Measurements from ENCODE around the gene SGSM1. TPM values are rescaled to one million over a fixed set of nuclear protein-coding genes. Genes with fewer than 3 reads are reported as not detected.

Gene SGSM1
- total RNA-seq, 1 experiment from 2014 or later, result 5.1 TPM

DNA sequence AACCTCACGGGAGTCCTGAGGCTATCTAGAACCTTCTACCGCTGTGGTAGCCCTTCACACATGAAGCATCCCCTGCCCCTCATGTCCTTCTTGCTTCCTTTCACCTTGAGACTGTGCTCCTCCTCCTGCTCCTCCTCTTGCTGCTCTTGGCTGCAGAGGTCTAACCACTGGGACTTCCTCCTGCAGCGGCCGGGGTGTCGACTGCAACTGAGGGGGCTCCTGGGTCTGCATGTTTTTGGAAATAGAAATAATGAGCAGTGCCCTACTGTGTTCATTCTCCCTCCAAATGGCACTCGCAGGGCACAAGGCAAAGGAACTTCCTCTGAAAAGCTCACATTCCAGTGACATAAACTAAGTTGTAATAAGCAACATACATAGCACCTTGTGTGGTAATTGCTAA is 46.2 kb upstream of the SGSM1 start:
- ATAC-seq (no peak), DNase-seq (ENCODE audit: low read depth, low spot score) (no peak)
- H3K79me2 ChIP-seq (ENCODE audit: insufficient read depth, low read length), result no peaks in the 10 kb centered on the region
- H3K9me3 ChIP-seq (ENCODE audit: control insufficient read depth in 1 of 2, insufficient read depth in 1 of 2, low read depth in 1 of 2, low read length in 2 of 2), result no peaks in the 10 kb centered on the region
- no peak overlapping the region for H2AFZ ChIP-seq (ENCODE audit: low read depth, low read length, poor library complexity, severe bottlenecking)
- no peak overlapping the region for H3K27ac ChIP-seq (ENCODE audit: low read depth, low read length)
- H3K4me3 ChIP-seq (replicated peaks in 1 of 2; ENCODE audit: low read depth in 1 of 2, low read length in 2 of 2), result no peak overlapping the region
- H3K9me2 ChIP-seq (ENCODE audit: insufficient read depth), result no peaks in the 10 kb centered on the region
- CTCF ChIA-PET, result interaction anchor here (1.5 kb wide), 1 partner anchor 12 kb away, joined by 4 read pairs; no protein-coding TSS in a partner anchor
- H4K20me1 ChIP-seq (ENCODE audit: insufficient read depth), result no peaks in the 10 kb centered on the region
- intact Hi-C loops (cut with micrococcal nuclease), result loop anchor here (5.0 kb wide), 1 partner anchor 107 kb away; no protein-coding TSS in a partner anchor
- no peaks in the 10 kb centered on the region for H3K36me3 ChIP-seq (ENCODE audit: control insufficient read depth in 1 of 2, insufficient read depth in 2 of 2, low read length in 2 of 2)
- no peak for TF ChIP-seq EZH2phosphoT487 (IDR thresholded peaks at IDR 0.05; ENCODE audit: borderline replicate concordance)
- no peak for TF ChIP-seq RAD21 (IDR thresholded peaks at IDR 0.05; ENCODE audit: low read depth)
- no peak for TF ChIP-seq ZFX (IDR thresholded peaks at IDR 0.05)
- no peak for TF ChIP-seq YY1 (IDR thresholded peaks at IDR 0.05; ENCODE audit: extremely low read depth, insufficient replicate concordance, low read depth, low read length)
- no peak for TF ChIP-seq SIN3A (IDR thresholded peaks at IDR 0.05; ENCODE audit: low read depth)
- TF ChIP-seq EGR1 (IDR thresholded peaks at IDR 0.05; ENCODE audit: low read depth), result no peak
- no peak for TF ChIP-seq POLR2A (IDR thresholded peaks at IDR 0.05; ENCODE audit: borderline replicate concordance, extremely low read depth, insufficient read depth, insufficient read length)
- no peak for TF ChIP-seq SRF (IDR thresholded peaks at IDR 0.05; ENCODE audit: low read depth)
- TF ChIP-seq SP1 (IDR thresholded peaks at IDR 0.05; ENCODE audit: low read depth), result no peak
- TF ChIP-seq ATF3 (IDR thresholded peaks at IDR 0.05), result no peak
- TF ChIP-seq REST (IDR thresholded peaks at IDR 0.05; ENCODE audit: low read depth), result no peak
- TF ChIP-seq CEBPB (IDR thresholded peaks at IDR 0.05; ENCODE audit: low read depth), result no peak
- RAD21 ChIA-PET (ENCODE audit: low non-redundant PET in 1 of 2, low total read pairs in 2 of 2, uncharacterized antibody in 2 of 2, unreplicated experiment in 2 of 2), result no interaction called here
- H3K4me2 ChIP-seq (ENCODE audit: low read length), result no peak overlapping the region
- no peaks in the 10 kb centered on the region for H3K4me1 ChIP-seq (ENCODE audit: control insufficient read depth in 1 of 2, insufficient read depth in 2 of 2, low read length in 2 of 2)
- H3K27me3 ChIP-seq (ENCODE audit: insufficient read depth, low read length), result peaks cover 19% of the 10 kb centered on the region; the same call in 1 of the 2 replicates
- BruUV-seq (replicated peaks), result no TSS peak
- no peak overlapping the region for H3K9ac ChIP-seq (ENCODE audit: low read length)
- POLR2A ChIA-PET, result no interaction called here
